ENCODE measurements around the gene TMPO.
A peak's percentile ranks its signal among the peaks of the same experiment; 100 is the strongest.
"Not testable (repeated sequence)": the region's sequence is repeated elsewhere in the genome, so short reads cannot be mapped to it uniquely, and the experiment has no call there.

The TMPO gene

GRCh38 chr12:98511806-98512205 is 3.6 kb upstream of the TMPO start:
- not testable (repeated sequence) for DNase-seq

- DNase-seq: no peak
These were observed 1.7 kb upstream of the TMPO start for GRCh38 chr12:98513379-98514322.

DNA sequence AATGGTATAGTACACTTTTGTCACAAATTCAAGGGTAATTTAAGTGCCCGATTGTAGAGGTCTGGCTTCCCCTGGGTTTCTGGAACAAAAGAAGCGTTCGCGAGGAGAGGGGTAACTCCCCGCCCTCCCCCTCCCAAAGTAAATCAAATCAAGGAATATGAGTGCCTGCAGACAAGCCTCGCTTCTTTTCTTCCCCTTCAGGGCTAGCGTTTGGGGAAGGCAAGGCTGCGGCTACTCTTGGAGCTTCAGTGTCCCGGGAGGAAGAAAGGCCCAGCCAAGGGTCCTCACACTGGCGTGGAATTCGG is 456 bp upstream of the TMPO start:
- no peak for DNase-seq

DNA sequence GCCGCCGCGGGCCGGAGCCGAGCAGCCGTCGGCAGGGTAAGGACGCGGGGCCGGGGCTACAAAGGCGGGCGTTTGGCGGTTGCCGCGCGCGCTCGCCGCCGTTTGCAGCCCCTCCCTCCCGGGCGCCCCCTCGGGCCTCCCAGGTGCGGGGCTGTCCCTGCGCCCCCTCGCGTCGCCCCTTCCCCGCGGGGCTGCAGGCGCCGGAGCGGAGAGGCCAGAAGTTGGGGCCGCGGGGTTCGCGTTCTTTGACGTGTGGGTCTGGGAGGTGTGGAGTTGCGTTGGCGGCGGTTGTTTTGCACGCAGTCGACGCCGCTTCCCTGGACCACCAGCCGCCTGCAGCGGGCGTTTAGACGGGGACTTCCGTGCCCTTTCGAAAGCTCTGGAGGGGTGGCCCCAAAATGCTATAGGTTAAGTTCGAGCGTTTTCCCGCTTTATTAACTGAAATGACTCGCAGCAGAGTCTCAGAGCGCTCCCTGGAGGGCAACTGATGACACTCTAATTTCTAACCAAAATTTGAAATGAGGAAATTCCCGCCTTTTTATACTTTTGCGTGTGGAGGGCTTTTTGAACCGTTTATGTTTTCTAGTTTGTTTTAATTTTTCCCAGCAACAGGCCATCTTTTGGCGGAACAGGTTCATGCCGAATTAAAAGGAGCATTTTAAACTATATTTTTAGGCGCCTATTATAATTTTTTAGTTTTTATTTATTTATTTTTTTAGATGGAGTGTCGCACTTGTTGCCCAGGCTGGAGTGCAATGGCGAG is 902 bp downstream of the TMPO start:
- DNase-seq: peak; percentile 97

DNA sequence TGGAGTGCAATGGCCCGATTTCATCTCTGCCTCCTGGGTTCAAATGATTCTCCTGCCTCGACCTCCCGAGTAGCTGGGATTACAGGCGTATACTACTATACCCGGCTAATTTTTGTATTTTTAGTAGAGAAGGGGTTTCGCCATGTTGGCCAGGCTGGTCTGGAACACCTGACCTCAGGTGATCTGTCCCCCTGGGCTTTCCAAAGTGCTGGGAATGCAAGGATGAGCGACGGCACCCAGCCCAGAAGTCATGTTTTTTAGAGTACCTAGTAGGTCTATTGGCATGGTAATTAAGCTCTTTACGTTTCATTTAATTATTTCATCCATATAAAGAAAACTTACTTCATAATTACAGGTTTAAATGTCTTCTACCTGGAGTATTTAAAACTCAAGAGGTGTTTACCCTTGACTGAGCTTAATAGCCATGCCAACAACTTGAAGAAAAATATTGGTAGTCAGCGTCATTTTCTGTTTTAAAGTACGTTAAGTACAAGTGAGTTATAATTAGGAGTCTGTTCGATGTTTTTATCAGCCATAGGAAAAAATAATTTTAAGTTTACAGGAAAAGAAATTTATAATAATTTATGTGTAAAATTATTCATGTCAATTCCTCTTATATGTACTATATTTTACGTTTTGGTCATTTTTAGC is 4.0 kb downstream of the TMPO start:
- no peak for DNase-seq

GRCh38 chr12:98530068-98530467 is 14.7 kb downstream of the TMPO start:
- DNase-seq: no peak

GRCh38 chr12:98532687-98533304 is 17.4 kb downstream of the TMPO start:
- DNase-seq: peak; percentile 46

GRCh38 chr12:98533723-98534251 is 18.4 kb downstream of the TMPO start:
- DNase-seq: no peak

- DNase-seq: no peak
These were observed 22.6 kb downstream of the TMPO start for GRCh38 chr12:98538031-98538430.

GRCh38 chr12:98543701-98544100 is 28.3 kb downstream of the TMPO start:
- no peak for DNase-seq

DNA sequence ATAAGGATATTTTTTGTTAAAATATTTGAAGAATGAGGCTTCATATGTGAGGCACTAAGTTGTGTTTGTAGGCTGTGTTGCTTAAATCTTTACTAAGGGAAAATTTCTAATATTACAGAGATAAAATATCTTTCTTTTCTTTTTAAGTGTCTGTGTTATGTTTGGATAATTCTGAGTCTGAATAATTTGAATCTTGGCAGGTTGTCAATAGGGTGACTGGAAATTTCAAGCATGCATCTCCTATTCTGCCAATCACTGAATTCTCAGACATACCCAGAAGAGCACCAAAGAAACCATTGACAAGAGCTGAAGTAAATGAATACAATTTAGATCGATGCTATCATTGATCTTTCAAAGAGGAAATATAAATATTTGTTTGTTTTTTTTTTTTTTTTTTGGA is 29.4 kb downstream of the TMPO start:
- no peak for DNase-seq

GRCh38 chr12:98549371-98550110 is 34.2 kb downstream of the TMPO start:
- DNase-seq: no peak

DNA sequence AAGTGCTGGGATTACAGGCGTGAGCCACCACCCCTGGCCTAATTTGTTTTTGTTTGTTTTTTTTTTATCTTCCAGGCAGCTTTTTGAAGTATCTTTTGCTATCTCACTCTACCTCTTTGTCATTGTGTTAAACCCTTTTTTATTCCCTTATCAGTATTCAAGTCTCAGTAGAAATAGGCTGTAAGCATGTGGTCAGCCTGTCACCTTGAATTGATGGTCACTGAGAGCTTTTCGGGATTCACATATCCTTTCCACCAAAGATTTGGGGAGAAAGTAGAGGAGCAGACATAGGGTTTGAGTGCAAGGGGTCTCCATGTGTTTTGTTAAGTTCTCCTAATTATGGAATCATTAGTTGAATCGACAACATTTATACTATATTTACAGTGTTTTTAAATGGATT is 36.4 kb downstream of the TMPO start:
- no peak for DNase-seq

DNA sequence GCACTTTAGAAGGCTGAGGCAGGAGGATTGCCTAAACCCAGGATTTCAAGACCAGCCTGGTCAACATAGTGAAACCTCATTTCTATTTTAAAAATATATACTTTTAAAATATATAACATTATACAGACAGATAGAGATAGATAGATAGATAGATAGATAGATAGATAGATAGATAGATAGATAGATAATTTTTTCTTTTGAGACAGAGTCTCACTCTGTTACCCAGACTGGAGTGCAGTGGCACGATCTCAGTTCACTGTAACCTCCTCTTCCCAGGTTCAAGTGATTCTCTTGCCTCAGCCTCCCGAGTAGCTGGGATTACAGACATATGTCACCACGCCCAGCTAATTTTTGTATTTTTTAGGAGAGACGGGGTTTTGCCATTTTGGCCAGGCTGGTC is 42.7 kb downstream of the TMPO start:
- not testable (repeated sequence) for DNase-seq

- no peak for DNase-seq
These were observed 44.3 kb downstream of the TMPO start for GRCh38 chr12:98559666-98560065.

DNA sequence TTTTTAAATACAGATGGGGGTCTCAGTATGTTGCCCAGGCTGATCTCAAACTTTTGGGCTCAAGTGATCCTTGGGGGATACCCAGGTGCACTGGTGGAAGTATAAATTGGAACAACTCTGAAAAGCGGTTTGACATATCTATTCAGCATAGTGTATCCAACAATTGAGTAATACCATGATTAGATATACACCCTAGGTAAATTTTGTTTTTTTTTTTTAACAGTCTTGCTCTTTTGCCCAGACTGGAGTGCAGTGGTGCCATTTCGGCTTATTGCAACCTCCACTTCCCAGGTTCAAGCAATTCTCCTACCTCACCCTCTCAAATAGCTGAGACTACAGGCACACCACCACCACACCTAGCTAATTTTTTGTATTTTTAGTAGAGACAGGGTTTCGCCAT is 46.5 kb downstream of the TMPO start:
- no peak for DNase-seq

DNA sequence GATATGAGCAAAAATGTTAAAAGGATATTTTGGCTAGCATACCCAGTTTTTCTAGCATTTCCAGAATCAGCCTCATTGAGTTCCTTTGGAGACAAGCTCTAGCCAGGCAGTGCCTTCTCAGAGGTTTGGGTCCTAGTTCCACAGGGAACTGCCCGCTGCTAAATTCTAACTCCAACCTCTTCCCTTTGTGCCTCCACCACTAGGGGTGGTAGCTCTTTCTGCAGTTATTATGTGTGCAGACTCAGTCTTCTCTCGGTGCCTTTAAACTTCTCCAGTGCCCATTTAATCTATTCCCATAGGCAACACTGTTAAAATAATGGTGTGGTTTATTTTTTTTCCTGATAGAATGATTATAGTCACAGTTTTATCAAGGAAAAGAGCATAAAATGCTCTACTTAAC is 56.6 kb downstream of the TMPO start:
- DNase-seq: no peak

GRCh38 chr12:98574110-98574509 is 58.7 kb downstream of the TMPO start:
- DNase-seq: no peak

DNA sequence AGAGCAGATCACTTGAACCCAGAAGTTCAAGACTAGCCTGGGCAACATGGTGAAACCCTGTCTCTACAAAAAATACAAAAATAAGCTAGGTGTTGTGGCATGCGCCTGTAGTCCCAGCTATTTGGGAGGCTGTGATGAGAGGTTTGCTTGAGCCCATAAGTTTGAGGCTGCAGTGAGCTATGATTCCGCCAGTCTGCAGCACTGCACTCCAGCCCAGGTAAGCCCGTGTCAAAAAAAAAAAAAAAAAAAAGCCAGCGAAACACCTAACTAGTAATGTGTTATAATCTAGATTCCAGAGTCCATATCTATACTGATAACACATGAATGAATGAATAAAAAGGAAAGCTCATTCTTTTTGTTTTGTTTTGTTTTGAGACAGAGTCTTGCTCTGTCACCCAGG is 59.6 kb downstream of the TMPO start:
- DNase-seq: no peak

- DNase-seq: not testable (repeated sequence)
These were observed 61.4 kb downstream of the TMPO start for GRCh38 chr12:98576795-98577194.

DNA sequence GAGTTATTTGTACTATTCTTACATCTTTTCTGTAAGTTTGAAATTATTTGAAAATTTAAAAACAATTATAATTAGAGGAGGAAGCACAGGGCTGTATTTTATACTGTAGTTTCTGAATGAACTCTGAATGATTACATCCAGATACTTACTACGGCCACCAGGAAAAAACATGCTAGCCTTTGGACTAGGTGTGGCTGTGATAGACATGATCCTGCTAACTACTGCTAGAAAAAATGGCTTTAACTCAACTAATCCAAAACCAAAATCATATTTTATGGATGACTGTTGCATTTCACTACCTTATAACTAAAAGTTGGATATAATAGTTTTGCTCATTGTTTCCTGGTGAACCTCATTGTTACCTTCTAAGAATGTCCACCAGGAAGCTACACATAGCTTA is 63.0 kb downstream of the TMPO start:
- DNase-seq: no peak

- no peak for DNase-seq
These were observed 63.4 kb downstream of the TMPO start for GRCh38 chr12:98578821-98579220.

All from COR-L47 (cell line).